ENCODE measurements around the gene BBC3.

BBC3 gene

DNA sequence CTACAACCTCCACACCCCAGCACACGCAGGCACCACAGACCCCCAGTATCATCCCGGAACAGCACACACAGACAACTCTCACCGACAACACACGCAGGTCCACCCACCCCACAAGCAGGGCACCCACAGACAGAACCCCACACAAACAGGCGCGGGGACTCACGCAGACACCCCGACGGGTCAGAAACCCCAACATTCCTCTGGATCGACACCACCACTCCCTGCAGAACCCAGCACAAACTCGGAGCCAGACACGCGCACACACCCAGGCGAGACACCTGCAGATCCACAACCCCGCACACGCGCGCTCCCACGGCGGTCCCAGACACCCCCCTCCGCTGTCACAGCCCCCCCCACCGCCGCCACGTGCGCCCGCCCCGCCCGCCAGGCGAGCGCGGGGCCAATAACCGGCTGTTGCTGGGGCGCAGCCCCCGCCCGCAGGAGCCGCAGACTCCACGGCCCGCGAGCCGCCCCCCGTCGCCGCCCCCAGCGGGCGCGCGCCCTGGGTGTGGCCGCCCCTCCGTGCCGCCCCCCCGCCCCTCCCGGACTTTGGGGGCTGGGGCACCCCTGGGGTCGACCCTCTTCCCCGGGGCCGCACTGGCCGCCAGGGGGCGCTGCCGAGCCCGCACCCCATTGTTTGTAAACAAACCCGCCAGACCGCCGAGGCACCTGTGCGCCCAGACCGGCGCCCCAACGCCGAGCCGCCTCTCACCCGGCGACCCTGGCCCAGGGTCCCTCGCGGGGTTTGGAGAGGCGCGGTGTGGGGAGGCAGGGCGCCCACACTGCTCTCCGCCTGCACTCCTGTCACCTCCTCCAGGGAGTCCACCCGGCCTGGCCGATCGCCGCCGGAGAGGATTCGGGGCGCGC lies 712 bp downstream of the BBC3 start:
- DNase-seq = peak; percentile 74

GRCh38 chr19:47229676-47230053 lies 1.3 kb downstream of the BBC3 start:
- DNase-seq = no peak

DNA sequence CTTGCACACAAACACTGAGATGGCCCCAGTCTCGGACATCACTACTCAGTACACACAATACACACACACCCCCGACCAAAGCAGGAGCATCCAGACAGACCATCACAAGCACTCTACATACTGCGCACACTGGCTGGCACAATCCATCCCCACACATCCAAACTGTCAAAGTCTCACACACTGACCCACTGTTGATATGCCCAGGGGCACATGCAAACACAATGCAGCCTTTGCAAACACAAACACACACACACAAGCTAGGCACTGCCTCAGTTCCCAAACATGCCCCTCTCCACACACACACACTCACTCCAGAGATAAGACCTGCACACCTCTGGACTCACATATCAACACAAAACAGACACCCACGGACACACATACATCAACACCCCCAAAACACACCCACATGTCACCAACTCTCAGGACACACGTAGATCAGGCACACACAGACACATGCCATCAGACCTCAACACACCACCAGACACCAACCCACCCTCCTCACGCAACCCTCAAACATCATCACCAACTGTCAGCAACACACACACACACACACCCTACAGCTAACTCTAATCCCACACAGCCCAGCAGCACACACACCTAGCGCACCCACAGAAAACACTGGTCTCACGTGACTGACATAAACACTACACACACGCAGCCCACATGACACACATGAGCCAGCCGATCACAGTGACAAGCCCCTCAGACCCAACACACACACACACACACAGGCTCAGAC lies 1.9 kb downstream of the BBC3 start:
- DNase-seq = no peak

GRCh38 chr19:47228168-47228936 lies 2.6 kb downstream of the BBC3 start:
- no peak for DNase-seq

GRCh38 chr19:47227352-47228167 lies 3.4 kb downstream of the BBC3 start:
- DNase-seq = peak; percentile 88

DNA sequence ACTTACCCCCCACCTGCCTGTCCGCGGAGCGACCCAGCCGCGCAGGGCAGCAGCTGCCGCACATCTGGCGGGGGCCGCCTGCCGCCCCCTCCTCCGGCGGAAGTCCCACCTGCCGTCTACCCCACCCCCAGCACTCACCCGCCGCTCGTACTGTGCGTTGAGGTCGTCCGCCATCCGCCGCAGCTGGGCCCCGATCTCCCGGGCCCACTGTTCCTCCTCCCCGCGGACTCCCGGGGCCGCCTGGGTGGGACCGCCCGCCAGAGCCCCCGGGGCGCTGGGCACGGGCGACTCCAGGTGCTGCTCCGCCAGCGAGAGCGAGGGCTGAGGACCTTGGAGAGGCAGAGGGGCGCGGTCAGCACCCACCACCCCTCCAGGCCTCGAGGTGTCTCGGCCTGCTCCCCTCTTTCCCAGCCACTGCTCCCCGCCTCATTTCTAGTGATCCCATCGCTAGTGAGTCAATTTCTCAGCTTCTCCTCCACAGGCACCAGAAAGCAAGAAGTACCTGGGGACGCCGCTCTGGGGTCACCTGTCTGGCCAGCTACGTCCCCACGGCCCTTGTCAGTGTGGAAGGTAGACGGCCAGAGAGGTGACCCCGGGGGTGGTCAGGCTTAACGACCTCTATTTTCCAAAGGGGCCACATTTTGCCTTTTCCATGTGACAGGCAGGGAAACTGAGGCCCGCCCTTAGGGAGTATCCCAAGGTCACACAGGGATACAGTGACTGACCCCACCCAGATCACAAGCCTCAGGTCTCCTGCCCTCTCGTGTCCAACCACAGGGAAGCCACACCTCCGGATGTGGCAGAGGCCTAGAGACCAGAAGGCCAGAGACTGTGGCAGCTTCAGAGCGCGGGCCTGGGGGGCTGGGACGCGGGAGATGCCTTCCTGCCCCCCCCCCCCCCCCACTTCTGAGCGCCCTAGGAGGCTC lies 4.3 kb downstream of the BBC3 start:
- peak; percentile 78 for DNase-seq

DNA sequence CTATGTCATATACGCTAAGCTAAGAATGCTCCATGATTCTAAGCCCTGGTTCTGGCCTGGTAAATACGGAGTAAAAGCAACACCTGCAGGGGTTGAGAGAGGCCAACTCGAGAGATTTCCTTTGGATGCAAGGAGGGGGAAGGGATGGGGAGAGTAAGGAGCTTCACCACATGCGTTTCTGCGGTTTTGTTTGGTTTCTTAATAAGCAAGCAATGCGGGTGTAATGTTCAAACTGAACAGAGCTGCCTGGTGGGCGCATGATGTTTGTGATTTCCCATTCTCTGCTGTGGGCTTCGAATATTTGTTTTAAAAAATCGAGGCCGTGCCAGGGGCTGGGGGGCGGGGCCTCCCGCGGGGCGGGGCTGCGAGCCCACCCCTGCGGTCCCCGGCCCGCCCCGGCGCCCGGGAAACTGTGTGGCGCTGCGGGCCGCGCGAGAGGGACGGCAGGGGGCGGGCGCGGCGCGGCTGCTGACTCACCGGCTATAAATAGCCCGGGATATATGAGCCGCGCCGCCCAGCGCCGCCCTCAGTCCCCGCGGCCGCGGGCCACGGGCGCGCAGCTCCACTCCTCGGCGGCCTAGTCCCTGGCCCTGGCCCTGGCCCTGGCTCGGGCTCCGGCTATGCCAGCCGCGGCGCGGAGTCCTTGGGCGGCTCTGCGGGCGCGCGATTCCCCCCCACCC lies 5.1 kb downstream of the BBC3 start:
- DNase-seq = peak; percentile 92

GRCh38 chr19:47221890-47222289 lies 9.1 kb downstream of the BBC3 start:
- DNase-seq = no peak

DNA sequence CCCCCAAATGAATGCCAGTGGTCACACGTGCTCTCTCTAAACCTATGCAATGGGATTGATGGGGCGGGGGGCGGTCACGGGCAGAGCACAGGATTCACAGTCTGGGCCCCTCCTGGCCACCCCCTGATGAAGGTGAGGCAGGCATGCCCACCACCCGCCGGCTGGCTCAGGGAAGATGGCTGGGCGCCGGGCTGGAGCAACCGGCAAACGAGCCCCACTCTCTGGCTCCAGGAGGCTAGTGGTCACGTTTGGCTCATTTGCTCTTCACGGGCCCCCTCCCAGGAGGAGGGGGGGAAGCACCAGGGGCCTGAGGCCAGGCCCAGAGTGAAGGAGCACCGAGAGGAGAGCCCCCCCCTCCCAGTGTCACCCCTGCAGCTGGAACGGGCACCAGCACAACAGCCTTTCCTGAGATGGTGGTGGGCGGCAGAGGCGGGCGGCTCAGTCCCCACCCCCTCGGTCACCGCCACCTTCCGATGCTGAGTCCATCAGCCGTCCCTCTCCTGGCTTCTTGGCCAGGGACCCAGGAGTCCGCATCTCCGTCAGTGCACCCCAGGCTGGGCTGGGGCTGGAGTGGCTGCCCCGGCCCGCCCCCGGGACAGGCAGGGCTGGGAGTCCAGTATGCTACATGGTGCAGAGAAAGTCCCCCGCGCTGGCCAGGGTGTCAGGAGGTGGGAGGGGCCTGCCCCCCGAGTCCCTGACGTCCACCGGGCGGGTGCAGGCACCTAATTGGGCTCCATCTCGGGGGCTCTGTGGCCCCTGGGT lies 9.7 kb downstream of the BBC3 start:
- no peak for DNase-seq

DNA sequence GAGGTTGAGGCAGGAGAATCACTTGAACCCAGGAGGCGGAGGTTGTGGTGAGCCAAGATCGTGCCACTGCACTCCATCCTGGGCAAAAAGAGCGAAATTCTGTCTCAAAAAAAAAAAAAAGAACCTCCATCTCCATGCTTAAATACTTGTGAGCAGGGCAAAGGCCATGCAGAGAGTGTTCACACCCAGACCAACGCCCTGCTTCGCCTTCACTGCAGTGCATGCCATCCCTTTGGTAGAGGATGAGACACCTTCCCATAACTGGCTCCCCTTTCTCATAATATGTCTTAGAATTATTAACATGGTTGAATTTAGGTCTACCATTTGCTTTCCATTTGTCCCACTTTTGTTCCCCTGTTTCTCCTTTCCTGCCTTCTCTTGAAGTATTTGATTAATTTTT lies 15.4 kb downstream of the BBC3 start:
- no peak for DNase-seq

GRCh38 chr19:47210689-47211316 lies 20.2 kb downstream of the BBC3 start:
- DNase-seq = peak; percentile 84

DNA sequence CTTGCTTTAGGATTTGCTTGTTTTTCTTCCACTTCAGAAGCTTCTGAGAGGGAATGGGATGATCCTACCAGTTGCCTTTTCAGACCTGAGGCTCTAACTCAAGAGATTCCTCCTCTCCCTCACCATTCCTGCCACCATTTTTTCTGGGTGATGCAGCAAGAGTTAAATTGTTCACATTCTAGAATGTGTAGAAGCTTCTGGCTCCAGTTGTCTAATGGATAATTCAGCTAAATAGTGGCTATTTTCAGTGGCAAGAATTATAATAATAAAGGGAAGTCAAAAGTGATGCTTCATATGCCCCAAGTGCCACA lies 20.9 kb downstream of the BBC3 start:
- no peak for DNase-seq

- no peak for DNase-seq
These were observed 21.4 kb downstream of the BBC3 start for GRCh38 chr19:47209319-47210179.

GRCh38 chr19:47203254-47203653 lies 27.7 kb downstream of the BBC3 start:
- no peak for DNase-seq

DNA sequence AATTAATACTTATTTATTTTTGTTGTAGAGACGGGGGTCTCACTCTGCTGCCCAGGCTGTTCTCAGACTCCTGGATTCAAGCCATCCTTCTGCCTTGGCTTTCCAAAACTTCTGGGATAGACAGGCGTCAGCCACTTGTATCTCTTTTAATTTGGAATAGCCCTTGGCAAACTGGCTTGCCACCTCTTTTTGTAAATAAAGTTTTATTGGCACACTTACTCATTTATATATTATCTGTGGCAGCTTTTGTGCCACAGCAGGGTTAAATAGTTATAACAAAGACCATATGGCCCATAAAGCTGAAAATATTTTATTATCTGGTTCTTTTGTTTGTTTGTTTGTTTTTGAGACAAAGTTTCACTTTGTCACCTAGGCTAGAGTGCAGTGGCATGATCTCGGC lies 30.5 kb downstream of the BBC3 start:
- DNase-seq = no peak

DNA sequence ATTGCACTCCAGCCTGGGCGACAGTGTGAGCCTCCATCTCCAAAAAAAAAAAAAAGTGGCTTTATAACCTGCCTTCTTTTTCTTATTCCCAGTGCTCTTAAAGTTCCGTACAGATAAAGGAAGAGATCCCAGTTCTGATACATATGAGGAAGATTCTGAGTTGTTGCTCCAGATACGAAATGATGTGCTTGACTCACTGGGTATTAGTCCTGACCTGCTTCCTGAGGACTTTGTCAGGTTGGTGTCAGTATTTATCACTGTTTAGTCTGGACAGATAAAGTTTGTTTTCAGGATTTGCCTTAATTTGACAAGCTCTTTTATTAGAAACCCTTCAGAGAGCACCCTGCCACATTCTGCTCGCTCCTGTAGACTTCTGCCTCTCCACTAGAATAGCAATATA lies 33.9 kb downstream of the BBC3 start:
- no peak for DNase-seq

DNA sequence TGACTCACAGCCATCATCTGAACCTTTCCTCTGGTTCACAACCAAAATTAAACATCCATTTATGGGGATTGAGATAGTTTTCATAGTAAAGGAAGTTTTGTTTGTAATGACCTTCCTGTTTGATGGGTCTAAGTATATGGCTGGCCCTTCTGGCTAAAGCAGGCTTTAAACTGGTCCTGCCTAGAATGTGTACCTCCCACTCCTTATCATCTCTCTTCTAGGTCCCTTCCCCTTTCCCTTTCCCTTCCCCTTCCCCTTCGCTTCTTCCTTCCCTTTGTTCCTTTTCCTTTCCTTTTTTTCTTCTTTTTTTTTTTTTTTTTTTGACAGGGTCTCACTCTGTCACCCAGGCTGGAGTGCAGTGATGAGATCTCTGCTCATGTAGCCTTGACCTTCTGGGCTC lies 35.6 kb downstream of the BBC3 start:
- no peak for DNase-seq

- peak; percentile 81 for DNase-seq
These were observed 40.8 kb downstream of the BBC3 start for GRCh38 chr19:47190167-47190727.
